Endodermal cell (in vitro differentiated cells): ENCODE measurements around the gene CDH23. TPM values are rescaled to one million over a fixed set of nuclear protein-coding genes. Genes with fewer than 3 reads are reported as not detected.

ENCODE experiments used
- DNase-seq: peaks from one replicate; pipeline ENCODE4 v3.0.0-alpha.2; 2017
- H3K27ac ChIP-seq: 2 replicates; pipeline ENCODE4 v1.5.1; 2013; ENCODE audit warnings: mild to moderate bottlenecking, low read depth, low read length, moderate library complexity
- H3K27me3 ChIP-seq: 2 replicates; pipeline ENCODE4 v1.6.1; 2013; ENCODE audit warnings: mild to moderate bottlenecking, low read length, moderate library complexity; ENCODE audit not compliant: insufficient read depth, control insufficient read depth, poor library complexity, severe bottlenecking
- H3K36me3 ChIP-seq: 2 replicates; pipeline ENCODE4 v1.7.0; 2013; ENCODE audit warnings: mild to moderate bottlenecking, low read length, moderate library complexity; ENCODE audit not compliant: control insufficient read depth, insufficient read depth
- H3K4me1 ChIP-seq: one replicate; pipeline ENCODE4 v1.7.0; 2013; ENCODE audit warnings: low read length; ENCODE audit not compliant: control insufficient read depth, insufficient read depth
- H3K4me3 ChIP-seq: 2 replicates; pipeline ENCODE4 v1.5.1; 2013; ENCODE audit warnings: mild to moderate bottlenecking, low read length, moderate library complexity
- H3K9ac ChIP-seq: 2 replicates; pipeline ENCODE4 v1.6.1; 2013; ENCODE audit warnings: mild to moderate bottlenecking, low read length, moderate library complexity; ENCODE audit not compliant: poor library complexity, severe bottlenecking; ENCODE audit errors: extremely low read depth
- H3K9me3 ChIP-seq: 2 replicates; pipeline ENCODE4 v1.6.1; 2013; ENCODE audit warnings: mild to moderate bottlenecking, low read length, moderate library complexity; ENCODE audit not compliant: control insufficient read depth
- H3K27ac Mint-ChIP-seq: 2 replicates; pipeline ENCODE4 v1.8.0; 2020; ENCODE audit warnings: mixed read lengths
- H3K27me3 Mint-ChIP-seq: 2 replicates; pipeline ENCODE4 v1.8.0; 2021; ENCODE audit warnings: mild to moderate bottlenecking, mixed read lengths; ENCODE audit not compliant: insufficient read depth
- H3K36me3 Mint-ChIP-seq: 2 replicates; pipeline ENCODE4 v1.8.0; 2020; ENCODE audit warnings: low read depth, mixed read lengths
- H3K4me1 Mint-ChIP-seq: 2 replicates; pipeline ENCODE4 v1.8.0; 2020; ENCODE audit warnings: mixed read lengths
- H3K4me3 Mint-ChIP-seq: 2 replicates; pipeline ENCODE4 v1.8.0; 2020; ENCODE audit warnings: mild to moderate bottlenecking, moderate library complexity, mixed read lengths
- H3K9me3 Mint-ChIP-seq: 2 replicates; pipeline ENCODE4 v1.8.0; 2020; ENCODE audit warnings: mild to moderate bottlenecking, mixed read lengths
- WGBS, 2 experiments: methylation state at CpG; one replicate each; pipeline versions ENCODE4 v1.1.5 to v1.1.7; 2013; ENCODE audit warnings: missing lambda C conversion rate in 2 of 2, mixed read lengths in 1 of 2; ENCODE audit not compliant: insufficient coverage in 1 of 2, insufficient read length in 1 of 2; 5-methylcytosine and 5-hydroxymethylcytosine counted together
- total RNA-seq, 2 donors: library from RNA; stranded (reverse); fragmentation: NEBNext Ultra II Directional in 1 of 2; extraction: Animal tissue kit (Norgen Biotek cat#: 25700) in 1 of 2; gene quantifications; 2 replicates in 1 of 2; 3 replicates in 1 of 2; pipeline ENCODE4 v1.2.1, GENCODE V29; 2021
- TF ChIP-seq, protein P1 (sequence below): fragments of 200-600 bp; sonication (generic); conservative IDR thresholded peaks from 2 replicates; pipeline ENCODE4 v1.5.0; 2021; ENCODE audit warnings: antibody characterized with exemption, mild to moderate bottlenecking

The CDH23 gene
- total RNA-seq, 2 donors from 2014 or later: 2.1 to 4.2 TPM

DNA sequence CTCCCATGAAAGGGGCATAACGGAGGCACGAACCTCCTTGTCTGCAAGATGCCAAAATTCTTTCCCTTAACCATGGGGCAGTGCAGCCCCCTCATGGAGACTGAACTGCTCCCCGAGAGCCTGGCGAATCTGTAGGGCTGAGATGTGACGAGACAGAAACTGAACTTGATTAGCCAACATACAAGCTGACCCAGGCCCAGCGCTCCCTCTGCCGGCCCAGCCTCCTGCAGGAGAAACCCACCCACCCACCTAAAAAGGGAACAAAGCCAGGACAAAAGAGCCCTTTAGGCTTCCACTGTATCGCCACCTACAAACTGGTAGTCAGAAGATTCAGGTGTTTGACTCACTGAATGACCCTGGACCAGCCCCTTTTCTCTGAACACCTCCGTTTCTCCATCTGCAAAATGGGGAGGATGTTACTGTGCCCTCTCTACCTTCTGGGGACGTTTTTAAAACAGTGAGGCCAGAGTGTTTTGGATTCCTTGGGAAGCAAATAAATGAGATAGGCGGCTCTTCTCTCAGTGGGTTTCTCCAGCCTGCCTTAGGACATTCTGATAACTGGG, 264.4 kb downstream of the CDH23 start:
- Mint-ChIP-seq H3K4me1 (peaks cover 71% of the 10 kb centered on the region), H3K27ac (peak overlapping the region; percentile 87), H3K9me3 (peaks cover 1% of the 10 kb centered on the region), H3K4me3 (no peak overlapping the region), H3K36me3 (no peaks in the 10 kb centered on the region), H3K27me3 (peaks cover 1% of the 10 kb centered on the region)
- Histone ChIP-seq H3K36me3 (no peaks in the 10 kb centered on the region), H3K4me1 (peaks cover 21% of the 10 kb centered on the region), H3K9me3 (no peaks in the 10 kb centered on the region), H3K9ac (no peak overlapping the region), H3K4me3 (no peak overlapping the region), H3K27ac (no peak overlapping the region), H3K27me3 (no peaks in the 10 kb centered on the region)
- peak; percentile 84 for DNase-seq
- TF ChIP-seq, protein P1, sequence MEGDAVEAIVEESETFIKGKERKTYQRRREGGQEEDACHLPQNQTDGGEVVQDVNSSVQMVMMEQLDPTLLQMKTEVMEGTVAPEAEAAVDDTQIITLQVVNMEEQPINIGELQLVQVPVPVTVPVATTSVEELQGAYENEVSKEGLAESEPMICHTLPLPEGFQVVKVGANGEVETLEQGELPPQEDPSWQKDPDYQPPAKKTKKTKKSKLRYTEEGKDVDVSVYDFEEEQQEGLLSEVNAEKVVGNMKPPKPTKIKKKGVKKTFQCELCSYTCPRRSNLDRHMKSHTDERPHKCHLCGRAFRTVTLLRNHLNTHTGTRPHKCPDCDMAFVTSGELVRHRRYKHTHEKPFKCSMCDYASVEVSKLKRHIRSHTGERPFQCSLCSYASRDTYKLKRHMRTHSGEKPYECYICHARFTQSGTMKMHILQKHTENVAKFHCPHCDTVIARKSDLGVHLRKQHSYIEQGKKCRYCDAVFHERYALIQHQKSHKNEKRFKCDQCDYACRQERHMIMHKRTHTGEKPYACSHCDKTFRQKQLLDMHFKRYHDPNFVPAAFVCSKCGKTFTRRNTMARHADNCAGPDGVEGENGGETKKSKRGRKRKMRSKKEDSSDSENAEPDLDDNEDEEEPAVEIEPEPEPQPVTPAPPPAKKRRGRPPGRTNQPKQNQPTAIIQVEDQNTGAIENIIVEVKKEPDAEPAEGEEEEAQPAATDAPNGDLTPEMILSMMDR: peak; percentile 72
- 61 to 74% methylated on average over 7 to 11 of the region's 11 CpGs for WGBS, 2 experiments

DNA sequence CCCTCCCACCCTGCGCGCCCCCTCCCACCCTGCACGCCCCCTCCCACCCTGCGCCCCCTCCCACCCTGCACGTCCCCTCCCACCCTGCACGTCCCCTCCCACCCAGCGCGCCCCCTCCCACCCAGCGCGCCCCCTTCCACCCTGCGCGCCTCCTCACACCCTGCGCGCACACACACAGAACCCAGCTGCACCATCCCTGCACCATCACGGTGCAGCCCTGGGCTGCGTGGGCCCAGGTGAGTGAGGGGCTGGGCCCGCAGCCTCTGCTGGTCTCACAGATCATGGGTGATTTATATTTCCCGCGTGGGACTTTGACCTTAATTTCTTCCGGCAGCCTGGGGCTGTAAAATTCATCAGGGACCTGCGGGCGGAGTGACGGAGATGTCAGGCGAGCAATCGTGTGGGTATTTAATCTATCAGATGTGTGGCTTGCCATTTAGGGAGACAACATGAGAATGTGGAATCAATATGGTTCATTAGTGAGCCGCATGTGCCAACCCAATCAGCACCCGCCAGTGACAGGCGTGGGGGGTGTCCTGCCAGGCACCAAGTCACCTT, 265.1 kb downstream of the CDH23 start:
- Mint-ChIP-seq H3K27me3 (peaks cover 1% of the 10 kb centered on the region), H3K4me1 (peaks cover 72% of the 10 kb centered on the region), H3K27ac (peak overlapping the region; percentile 30), H3K36me3 (no peaks in the 10 kb centered on the region), H3K4me3 (no peak overlapping the region), H3K9me3 (peaks cover 1% of the 10 kb centered on the region)
- peaks cover 19% of the 10 kb centered on the region for H3K4me1 ChIP-seq
- H3K9me3 ChIP-seq: no peaks in the 10 kb centered on the region
- WGBS, 2 experiments: 94 to 99% methylated on average over 16 to 20 of the region's 28 CpGs
- no peaks in the 10 kb centered on the region for H3K36me3 ChIP-seq
- H3K9ac ChIP-seq: no peak overlapping the region
- TF ChIP-seq, protein P1: no peak
- H3K27ac ChIP-seq: no peak overlapping the region
- no peaks in the 10 kb centered on the region for H3K27me3 ChIP-seq
- H3K4me3 ChIP-seq: no peak overlapping the region
- no peak for DNase-seq

DNA sequence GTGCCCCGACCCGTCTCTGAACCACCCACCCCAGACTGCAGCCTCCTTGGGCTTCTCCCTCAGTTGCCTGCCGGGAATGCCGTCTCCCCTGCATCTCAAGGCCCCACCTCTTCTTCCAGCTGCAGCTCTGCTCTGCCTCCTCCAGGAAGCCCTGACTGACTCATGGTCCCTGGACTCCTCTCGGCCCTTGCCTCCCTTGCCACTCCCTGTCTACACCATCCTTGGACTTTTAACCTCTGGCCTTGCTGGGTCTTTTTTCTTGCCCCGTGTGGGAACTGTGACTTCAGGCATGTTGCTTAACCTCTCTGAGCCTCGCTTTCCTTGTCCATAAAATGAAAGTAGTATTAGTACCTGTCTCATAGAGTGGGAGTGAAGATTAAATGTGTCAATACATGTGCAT, 266.6 kb downstream of the CDH23 start:
- no peak overlapping the region for H3K4me3 Mint-ChIP-seq
- no peaks in the 10 kb centered on the region for H3K36me3 ChIP-seq
- H3K4me1 Mint-ChIP-seq: peaks cover 60% of the 10 kb centered on the region
- H3K4me1 ChIP-seq: peaks cover 12% of the 10 kb centered on the region
- H3K9me3 ChIP-seq: no peaks in the 10 kb centered on the region
- no peaks in the 10 kb centered on the region for H3K36me3 Mint-ChIP-seq
- 75 to 91% methylated on average over 2 to 7 of the region's 7 CpGs for WGBS, 2 experiments
- TF ChIP-seq, protein P1: no peak
- H3K27ac Mint-ChIP-seq: peak overlapping the region; percentile 6
- no peak overlapping the region for H3K27ac ChIP-seq
- no peak for DNase-seq
- H3K9ac ChIP-seq: no peak overlapping the region
- H3K4me3 ChIP-seq: no peak overlapping the region
- peaks cover 1% of the 10 kb centered on the region for H3K9me3 Mint-ChIP-seq
- peaks cover 3% of the 10 kb centered on the region for H3K27me3 Mint-ChIP-seq
- no peaks in the 10 kb centered on the region for H3K27me3 ChIP-seq
